H1 (cell line): ENCODE data around the gene SYMPK.

ENCODE experiments used
- EP300 ChIP-seq, 2 experiments: IDR thresholded peaks; 1 replicate in 1 of 2; 2 replicates in 1 of 2; pipeline ENCODE4 v1.6.1; 2011 to 2012; ENCODE audit warnings: low read depth in 2 of 2, low read length in 2 of 2, mild to moderate bottlenecking in 2 of 2, borderline replicate concordance in 1 of 2, inconsistent platforms in 1 of 2, moderate library complexity in 1 of 2
- JUND ChIP-seq: IDR thresholded peaks from 2 replicates; pipeline ENCODE4 v1.6.1; 2011; ENCODE audit warnings: mild to moderate bottlenecking, improper control_type of control experiment, low read length
- POLR2A ChIP-seq, 2 experiments: IDR thresholded peaks; 1 replicate in 1 of 2; 2 replicates in 1 of 2; pipeline ENCODE4 v1.6.1; 2011; ENCODE audit warnings: low read depth in 2 of 2, low read length in 2 of 2, mild to moderate bottlenecking in 2 of 2; ENCODE audit errors: control extremely low read depth in 1 of 2
- SIN3A ChIP-seq, 2 experiments: IDR thresholded peaks in 1 of 2; conservative IDR thresholded peaks in 1 of 2; 2 replicates each; pipeline ENCODE4 v1.6.1; 2011 to 2012; ENCODE audit warnings: low read length in 2 of 2, improper control_type of control experiment in 1 of 2, low read depth in 1 of 2, mild to moderate bottlenecking in 1 of 2
- TF ChIP-seq, protein P1 (sequence below): IDR thresholded peaks from 2 replicates; pipeline ENCODE4 v1.6.1; 2012; ENCODE audit warnings: inconsistent platforms
- TF ChIP-seq, protein P2 (sequence below), 3 experiments: IDR thresholded peaks; 1 replicate in 2 of 3; 2 replicates in 1 of 3; pipeline versions ENCODE4 v1.5.1 to v1.6.1; 2011; ENCODE audit warnings: low read length in 3 of 3, mild to moderate bottlenecking in 3 of 3, inconsistent platforms in 2 of 3, low read depth in 1 of 3, moderate library complexity in 1 of 3; ENCODE audit not compliant: insufficient read depth in 1 of 3; ENCODE audit errors: control extremely low read depth in 1 of 3

GRCh38 chr19:45911291-45911690 lies 48.3 kb upstream of the SYMPK start:
- TF ChIP-seq JUND: no peak
- no peak for TF ChIP-seq POLR2A (IDR thresholded peaks at IDR 0.05; ENCODE audit: control extremely low read depth in 1 of 2, low read depth in 2 of 2, low read length in 2 of 2)
- TF ChIP-seq, protein P1, sequence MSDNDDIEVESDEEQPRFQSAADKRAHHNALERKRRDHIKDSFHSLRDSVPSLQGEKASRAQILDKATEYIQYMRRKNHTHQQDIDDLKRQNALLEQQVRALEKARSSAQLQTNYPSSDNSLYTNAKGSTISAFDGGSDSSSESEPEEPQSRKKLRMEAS: no peak
- no peak for TF ChIP-seq EP300 (IDR thresholded peaks at IDR 0.05; ENCODE audit: borderline replicate concordance in 1 of 2, low read depth in 2 of 2, low read length in 2 of 2)
- no peak for TF ChIP-seq SIN3A (conservative IDR thresholded peaks at IDR 0.05 in 1 of 2, IDR thresholded peaks at IDR 0.05 in 1 of 2; ENCODE audit: low read depth in 1 of 2, low read length in 2 of 2)
- TF ChIP-seq, protein P2, sequence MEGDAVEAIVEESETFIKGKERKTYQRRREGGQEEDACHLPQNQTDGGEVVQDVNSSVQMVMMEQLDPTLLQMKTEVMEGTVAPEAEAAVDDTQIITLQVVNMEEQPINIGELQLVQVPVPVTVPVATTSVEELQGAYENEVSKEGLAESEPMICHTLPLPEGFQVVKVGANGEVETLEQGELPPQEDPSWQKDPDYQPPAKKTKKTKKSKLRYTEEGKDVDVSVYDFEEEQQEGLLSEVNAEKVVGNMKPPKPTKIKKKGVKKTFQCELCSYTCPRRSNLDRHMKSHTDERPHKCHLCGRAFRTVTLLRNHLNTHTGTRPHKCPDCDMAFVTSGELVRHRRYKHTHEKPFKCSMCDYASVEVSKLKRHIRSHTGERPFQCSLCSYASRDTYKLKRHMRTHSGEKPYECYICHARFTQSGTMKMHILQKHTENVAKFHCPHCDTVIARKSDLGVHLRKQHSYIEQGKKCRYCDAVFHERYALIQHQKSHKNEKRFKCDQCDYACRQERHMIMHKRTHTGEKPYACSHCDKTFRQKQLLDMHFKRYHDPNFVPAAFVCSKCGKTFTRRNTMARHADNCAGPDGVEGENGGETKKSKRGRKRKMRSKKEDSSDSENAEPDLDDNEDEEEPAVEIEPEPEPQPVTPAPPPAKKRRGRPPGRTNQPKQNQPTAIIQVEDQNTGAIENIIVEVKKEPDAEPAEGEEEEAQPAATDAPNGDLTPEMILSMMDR (IDR thresholded peaks at IDR 0.05; ENCODE audit: control extremely low read depth in 1 of 3, insufficient read depth in 1 of 3, low read depth in 1 of 3, low read length in 3 of 3): no peak
